ENCODE results near the gene AUTS2.

The AUTS2 gene

GRCh38 chr7:69906283-69906995 lies 308.2 kb downstream of the AUTS2 start:
- H4K20me1 ChIP-seq (ENCODE audit: insufficient read depth, low read length), result no peaks in the 10 kb centered on the region
- no peak overlapping the region for H2AFZ ChIP-seq (ENCODE audit: low read length)
- H3K9me2 ChIP-seq (ENCODE audit: low read depth, low read length), result no peaks in the 10 kb centered on the region
- peak overlapping the region; percentile 13; the same call in 1 of the 2 replicates for H3K4me2 ChIP-seq (ENCODE audit: low read length)
- H3K79me2 ChIP-seq (ENCODE audit: insufficient read depth, low read length), result peaks cover 67% of the 10 kb centered on the region
- H3K9me3 ChIP-seq (ENCODE audit: low read length), result peaks cover 7% of the 10 kb centered on the region
- no peak overlapping the region for H3K4me3 ChIP-seq (ENCODE audit: low read depth, low read length, poor library complexity, severe bottlenecking)
- no peak overlapping the region for H3K9ac ChIP-seq (ENCODE audit: low read length)
- no peaks in the 10 kb centered on the region for H3F3A ChIP-seq (ENCODE audit: insufficient read depth, low read length)
- peaks cover 17% of the 10 kb centered on the region for H3K4me1 ChIP-seq (ENCODE audit: insufficient read depth, low read length, severe bottlenecking)
- no peaks in the 10 kb centered on the region for H3K27me3 ChIP-seq (ENCODE audit: insufficient read depth, low read length)
- H3K36me3 ChIP-seq (ENCODE audit: insufficient read depth, low read length), result peaks cover 17% of the 10 kb centered on the region
- H3K27ac ChIP-seq (ENCODE audit: low read depth, low read length, poor library complexity, severe bottlenecking), result no peak overlapping the region
- TF ChIP-seq CTCF (IDR thresholded peaks at IDR 0.05; ENCODE audit: low read length), result no peak
- TF ChIP-seq EZH2 (IDR thresholded peaks at IDR 0.05; ENCODE audit: borderline replicate concordance, low read length), result no peak

- Histone ChIP-seq H3K27me3 (ENCODE audit: insufficient read depth, low read length) (no peaks in the 10 kb centered on the region), H3K4me3 (ENCODE audit: low read depth, low read length, poor library complexity, severe bottlenecking) (no peak overlapping the region), H3K79me2 (ENCODE audit: insufficient read depth, low read length) (peaks cover 64% of the 10 kb centered on the region), H2AFZ (ENCODE audit: low read length) (no peak overlapping the region), H3F3A (ENCODE audit: insufficient read depth, low read length) (no peaks in the 10 kb centered on the region), H3K36me3 (ENCODE audit: insufficient read depth, low read length) (peaks cover 25% of the 10 kb centered on the region), H3K4me2 (ENCODE audit: low read length) (no peak overlapping the region), H3K9me2 (ENCODE audit: low read depth, low read length) (no peaks in the 10 kb centered on the region), H3K4me1 (ENCODE audit: insufficient read depth, low read length, severe bottlenecking) (peaks cover 17% of the 10 kb centered on the region), H4K20me1 (ENCODE audit: insufficient read depth, low read length) (no peaks in the 10 kb centered on the region), H3K9me3 (ENCODE audit: low read length) (peaks cover 9% of the 10 kb centered on the region), H3K27ac (ENCODE audit: low read depth, low read length, poor library complexity, severe bottlenecking) (no peak overlapping the region), H3K9ac (ENCODE audit: low read length) (no peak overlapping the region)
- no peak for TF ChIP-seq EZH2 (IDR thresholded peaks at IDR 0.05; ENCODE audit: borderline replicate concordance, low read length)
- no peak for TF ChIP-seq CTCF (IDR thresholded peaks at IDR 0.05; ENCODE audit: low read length)
Measured at GRCh38 chr7:69907720-69908119, 309.4 kb downstream of the AUTS2 start.

GRCh38 chr7:69908454-69908853 lies 310.2 kb downstream of the AUTS2 start:
- peaks cover 67% of the 10 kb centered on the region for H3K79me2 ChIP-seq (ENCODE audit: insufficient read depth, low read length)
- no peak overlapping the region for H3K4me2 ChIP-seq (ENCODE audit: low read length)
- H3K9me3 ChIP-seq (ENCODE audit: low read length), result peaks cover 9% of the 10 kb centered on the region
- H3K27ac ChIP-seq (ENCODE audit: low read depth, low read length, poor library complexity, severe bottlenecking), result no peak overlapping the region
- no peaks in the 10 kb centered on the region for H4K20me1 ChIP-seq (ENCODE audit: insufficient read depth, low read length)
- TF ChIP-seq CTCF (IDR thresholded peaks at IDR 0.05; ENCODE audit: low read length) (no peak), EZH2 (IDR thresholded peaks at IDR 0.05; ENCODE audit: borderline replicate concordance, low read length) (no peak)
- no peak overlapping the region for H3K4me3 ChIP-seq (ENCODE audit: low read depth, low read length, poor library complexity, severe bottlenecking)
- H3K4me1 ChIP-seq (ENCODE audit: insufficient read depth, low read length, severe bottlenecking), result peaks cover 17% of the 10 kb centered on the region
- H3K9ac ChIP-seq (ENCODE audit: low read length), result no peak overlapping the region
- no peaks in the 10 kb centered on the region for H3F3A ChIP-seq (ENCODE audit: insufficient read depth, low read length)
- peaks cover 32% of the 10 kb centered on the region for H3K36me3 ChIP-seq (ENCODE audit: insufficient read depth, low read length)
- no peak overlapping the region for H2AFZ ChIP-seq (ENCODE audit: low read length)
- no peaks in the 10 kb centered on the region for H3K27me3 ChIP-seq (ENCODE audit: insufficient read depth, low read length)
- H3K9me2 ChIP-seq (ENCODE audit: low read depth, low read length), result no peaks in the 10 kb centered on the region

All from OCI-LY1 (cell line).